22Rv1 (cell line): Measurements from ENCODE around the gene GPC6.

ENCODE experiments used
- ZFX ChIP-seq: fragments of 450-650 bp; IDR thresholded peaks from 2 replicates; pipeline ENCODE4 v1.6.1; 2017; ENCODE audit warnings: antibody characterized with exemption, borderline replicate concordance
- TF ChIP-seq, protein P1 (sequence below): fragments of 450-650 bp; IDR thresholded peaks from 2 replicates; pipeline ENCODE4 v1.5.1; 2017; ENCODE audit warnings: mild to moderate bottlenecking

DNA sequence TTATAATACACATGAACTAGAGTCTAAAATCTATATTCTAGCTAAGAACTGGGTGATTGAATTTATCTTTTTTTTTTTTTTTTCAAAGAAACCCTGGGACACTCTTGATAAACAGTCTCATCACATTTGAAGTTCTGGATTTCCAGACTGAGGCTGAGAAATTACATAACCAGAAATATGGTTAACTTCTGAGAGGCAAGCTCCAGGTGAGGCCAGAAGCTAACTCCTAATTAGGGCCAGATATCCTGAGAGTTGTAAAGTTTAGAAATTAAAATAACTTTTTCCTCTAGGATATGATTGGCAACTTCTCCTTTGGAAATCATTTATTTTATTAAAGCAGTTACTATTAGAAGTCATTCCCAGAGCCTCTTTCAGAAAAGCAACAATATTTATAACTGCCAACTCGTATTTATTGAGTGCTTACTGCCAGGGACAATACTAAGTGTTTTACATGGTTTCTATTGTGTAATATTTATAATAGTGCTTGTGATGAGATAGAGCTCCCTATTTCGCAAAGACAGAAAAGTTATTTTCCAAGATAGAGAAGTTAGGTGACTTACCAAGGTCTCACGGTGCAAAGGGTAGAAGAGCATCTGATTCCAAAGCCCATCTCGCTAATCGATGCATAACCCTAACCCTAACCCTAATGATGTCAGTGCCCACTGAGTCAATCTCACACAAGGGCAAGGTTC is 1065.2 kb downstream of the GPC6 start:
- TF ChIP-seq, protein P1, sequence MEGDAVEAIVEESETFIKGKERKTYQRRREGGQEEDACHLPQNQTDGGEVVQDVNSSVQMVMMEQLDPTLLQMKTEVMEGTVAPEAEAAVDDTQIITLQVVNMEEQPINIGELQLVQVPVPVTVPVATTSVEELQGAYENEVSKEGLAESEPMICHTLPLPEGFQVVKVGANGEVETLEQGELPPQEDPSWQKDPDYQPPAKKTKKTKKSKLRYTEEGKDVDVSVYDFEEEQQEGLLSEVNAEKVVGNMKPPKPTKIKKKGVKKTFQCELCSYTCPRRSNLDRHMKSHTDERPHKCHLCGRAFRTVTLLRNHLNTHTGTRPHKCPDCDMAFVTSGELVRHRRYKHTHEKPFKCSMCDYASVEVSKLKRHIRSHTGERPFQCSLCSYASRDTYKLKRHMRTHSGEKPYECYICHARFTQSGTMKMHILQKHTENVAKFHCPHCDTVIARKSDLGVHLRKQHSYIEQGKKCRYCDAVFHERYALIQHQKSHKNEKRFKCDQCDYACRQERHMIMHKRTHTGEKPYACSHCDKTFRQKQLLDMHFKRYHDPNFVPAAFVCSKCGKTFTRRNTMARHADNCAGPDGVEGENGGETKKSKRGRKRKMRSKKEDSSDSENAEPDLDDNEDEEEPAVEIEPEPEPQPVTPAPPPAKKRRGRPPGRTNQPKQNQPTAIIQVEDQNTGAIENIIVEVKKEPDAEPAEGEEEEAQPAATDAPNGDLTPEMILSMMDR = no peak
- no peak for TF ChIP-seq ZFX
